NCI-H1694 treated with DMSO at 0.1 percent for 48 hours (cell line): ENCODE data around the gene PRUNE2.
"Not testable (repeated sequence)": the region's sequence is repeated elsewhere in the genome, so short reads cannot be mapped to it uniquely, and the experiment has no call there.

ENCODE experiments used
- DNase-seq: peaks from one replicate; lab custom pipeline; 2025; lab: John Stamatoyannopoulos, UW

The PRUNE2 gene

DNA sequence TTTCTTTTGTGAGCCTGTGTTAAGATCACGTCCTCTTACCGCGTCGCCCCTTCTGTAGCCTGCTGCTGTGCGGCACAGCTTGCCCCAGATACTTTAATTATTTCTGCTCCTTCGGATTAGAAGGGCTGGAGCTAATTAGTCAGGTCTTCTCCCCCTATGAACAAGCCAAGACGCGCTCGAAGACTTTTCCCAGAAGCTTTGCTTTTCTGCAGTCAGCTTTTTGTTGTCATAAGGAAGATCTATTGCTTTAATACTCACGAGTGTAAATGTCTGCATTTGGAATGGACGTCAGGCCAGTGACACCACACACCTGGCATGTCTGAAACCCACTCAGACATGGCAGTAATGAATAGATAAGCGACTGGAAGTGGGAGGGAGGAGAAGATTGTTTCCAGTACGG is 37.0 kb downstream of the PRUNE2 start:
- DNase-seq = no peak

DNA sequence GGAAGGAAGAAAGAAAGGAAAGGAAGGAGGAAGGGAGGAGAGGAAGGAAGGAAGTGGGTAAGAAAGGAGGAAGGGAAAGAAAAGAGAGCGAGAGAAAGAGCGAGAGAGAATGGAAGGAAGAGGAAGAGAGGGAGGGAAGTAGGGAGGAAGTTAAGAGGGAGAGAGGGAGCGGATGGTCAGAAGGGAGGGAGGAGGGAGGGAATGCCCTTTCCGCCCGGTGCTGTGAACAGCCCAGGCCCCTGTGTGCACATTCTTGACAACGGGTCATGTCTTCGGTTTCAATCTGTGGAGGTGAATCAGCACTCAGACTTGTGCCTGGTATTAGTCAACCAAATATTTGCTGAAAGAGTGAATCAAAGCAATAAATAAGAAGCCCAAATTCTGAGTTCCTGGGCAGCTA is 39.2 kb downstream of the PRUNE2 start:
- no peak for DNase-seq

DNA sequence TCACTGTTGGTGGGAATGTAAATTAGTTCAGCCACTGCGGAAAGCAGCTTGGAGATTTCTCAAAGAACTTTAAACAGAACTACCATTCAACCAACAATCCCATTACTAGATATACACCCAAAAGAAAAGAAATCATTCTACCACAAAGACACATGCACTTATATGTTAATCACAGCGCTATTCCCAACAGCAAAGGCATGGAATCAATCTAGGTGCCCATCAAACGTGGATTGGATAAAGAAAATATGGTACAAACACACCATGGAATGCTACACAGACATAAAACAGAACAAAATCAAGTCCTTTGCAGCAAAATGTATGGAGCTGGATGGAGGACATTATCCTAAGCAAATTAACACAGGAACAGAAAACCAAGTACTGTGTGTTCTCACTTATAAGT is 42.1 kb downstream of the PRUNE2 start:
- no peak for DNase-seq

DNA sequence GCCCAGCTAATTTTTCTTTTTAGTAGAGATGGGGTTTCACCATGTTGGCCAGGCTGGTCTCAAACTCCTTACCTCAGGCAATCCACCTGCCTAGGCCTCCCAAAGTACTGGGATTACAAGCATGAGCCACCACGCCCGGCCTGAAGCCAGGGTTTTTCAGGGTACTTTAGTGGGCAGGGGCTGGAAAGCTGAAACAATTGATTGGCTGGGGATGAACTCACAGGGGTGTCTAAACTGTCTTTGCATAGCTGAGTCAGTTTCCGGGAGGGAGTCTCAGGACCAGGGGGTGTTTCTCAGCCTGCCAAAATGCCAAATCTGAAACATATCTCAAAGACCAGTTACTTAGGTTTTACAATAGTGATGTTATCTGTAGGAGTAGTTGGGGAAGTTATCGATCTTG is 46.1 kb downstream of the PRUNE2 start:
- no peak for DNase-seq

DNA sequence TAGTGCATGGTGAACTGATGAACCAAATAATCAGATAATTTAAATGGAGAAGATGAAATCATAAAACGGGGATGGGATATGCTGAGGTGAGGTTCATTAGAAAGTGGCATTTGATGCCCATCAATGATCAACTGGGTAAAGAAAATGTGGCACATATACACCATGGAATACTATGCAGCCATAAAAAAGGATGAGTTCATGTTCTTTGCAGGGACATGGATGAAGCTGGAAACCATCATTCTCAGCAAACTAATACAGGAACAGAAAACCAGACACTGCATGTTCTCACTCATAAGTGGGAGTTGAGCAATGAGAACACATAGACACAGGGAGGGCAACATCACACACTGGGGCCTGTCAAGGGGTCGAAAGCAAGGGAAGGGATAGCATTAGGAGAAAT is 47.7 kb downstream of the PRUNE2 start:
- not testable (repeated sequence) for DNase-seq

DNA sequence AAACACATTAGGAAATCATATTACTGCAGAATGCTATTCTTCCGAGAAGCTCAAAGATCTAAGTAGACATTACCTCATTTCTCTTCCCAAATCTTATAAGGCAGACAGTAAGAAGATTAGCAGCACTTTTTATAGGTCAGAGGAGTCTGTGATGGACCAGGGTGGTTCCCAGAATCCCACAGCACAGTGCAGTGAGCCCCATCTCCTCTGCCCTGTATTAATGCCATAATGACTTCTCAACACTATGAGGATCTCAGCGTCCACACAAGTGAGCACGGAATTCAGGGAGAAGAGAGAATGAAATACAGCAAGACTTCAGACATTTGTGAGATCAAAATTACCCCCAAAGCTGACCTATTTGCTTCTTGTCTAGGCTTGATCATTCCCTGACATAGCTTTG is 49.9 kb downstream of the PRUNE2 start:
- no peak for DNase-seq

DNA sequence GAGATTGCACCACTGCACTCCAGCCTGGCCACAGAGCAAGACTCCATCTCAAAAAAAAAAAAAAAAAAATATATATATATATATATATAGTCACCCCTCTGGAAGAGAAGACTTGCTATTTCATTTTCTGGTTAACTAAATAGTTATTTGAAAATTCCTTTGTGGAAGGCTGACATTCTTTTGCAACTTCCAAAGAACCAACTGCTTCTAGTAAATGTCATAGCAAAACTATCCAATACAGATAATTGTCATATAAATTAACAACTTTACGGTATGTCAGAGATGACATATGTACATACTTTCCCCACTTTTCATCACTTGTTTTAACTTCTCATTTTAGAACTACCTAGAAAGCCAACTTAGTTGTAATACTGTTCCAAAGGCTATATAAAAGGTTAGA is 50.9 kb downstream of the PRUNE2 start:
- no peak for DNase-seq

DNA sequence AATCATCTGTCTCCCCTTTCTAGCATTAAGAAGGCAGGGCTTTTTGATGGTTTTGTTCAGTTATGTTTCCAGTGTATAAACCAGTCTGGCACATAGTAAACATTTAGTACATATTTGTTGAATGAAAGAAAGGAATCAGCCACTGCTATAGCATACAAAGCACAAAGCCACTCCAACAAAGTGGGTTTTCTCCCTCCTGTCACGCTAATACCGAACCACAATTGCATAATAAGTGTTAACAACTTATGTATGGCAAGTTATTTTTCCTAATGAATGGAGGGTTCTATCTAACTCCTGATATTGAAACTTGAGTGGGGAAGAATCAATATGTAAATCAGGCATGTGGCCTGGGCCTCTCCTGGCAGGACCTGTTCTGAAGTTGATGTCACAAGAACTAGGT is 53.9 kb downstream of the PRUNE2 start:
- no peak for DNase-seq

DNA sequence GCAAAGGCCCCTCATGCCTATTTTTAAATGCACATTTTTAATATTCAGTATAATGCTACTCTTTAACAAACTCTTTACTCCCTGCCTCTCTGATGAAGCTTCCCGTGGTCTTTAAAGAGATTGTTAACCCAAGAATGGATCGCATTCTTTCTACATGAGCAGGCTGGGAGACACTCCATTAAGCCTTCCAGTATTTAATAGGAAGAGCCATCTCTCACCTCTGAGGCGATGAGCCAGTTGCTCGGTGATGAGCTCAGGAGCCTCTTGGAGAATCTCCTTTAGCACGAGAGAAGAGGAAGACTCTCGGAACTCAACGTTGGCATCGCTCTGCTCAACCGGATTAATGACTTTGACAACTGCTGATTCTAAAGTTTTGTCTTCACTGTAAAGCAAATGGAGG is 59.6 kb downstream of the PRUNE2 start:
- no peak for DNase-seq

DNA sequence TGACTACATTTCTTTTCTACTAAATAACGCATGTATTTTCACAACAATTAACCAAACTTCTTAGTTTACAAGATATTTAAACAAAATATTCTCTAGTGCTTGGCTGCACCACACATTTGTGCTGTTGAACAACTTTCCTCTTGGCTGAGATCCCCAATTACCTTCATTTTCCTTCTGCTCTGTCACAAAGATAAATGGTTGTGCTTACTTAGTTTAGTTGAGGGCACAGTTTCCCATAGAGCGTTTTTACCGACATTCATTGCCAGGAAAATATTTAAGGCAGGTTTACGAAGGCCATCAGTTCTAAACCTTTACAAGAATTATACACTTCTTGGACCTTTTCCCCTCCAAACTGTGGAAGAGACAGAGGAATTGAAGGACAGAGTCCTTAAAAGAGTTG is 60.7 kb downstream of the PRUNE2 start:
- no peak for DNase-seq

DNA sequence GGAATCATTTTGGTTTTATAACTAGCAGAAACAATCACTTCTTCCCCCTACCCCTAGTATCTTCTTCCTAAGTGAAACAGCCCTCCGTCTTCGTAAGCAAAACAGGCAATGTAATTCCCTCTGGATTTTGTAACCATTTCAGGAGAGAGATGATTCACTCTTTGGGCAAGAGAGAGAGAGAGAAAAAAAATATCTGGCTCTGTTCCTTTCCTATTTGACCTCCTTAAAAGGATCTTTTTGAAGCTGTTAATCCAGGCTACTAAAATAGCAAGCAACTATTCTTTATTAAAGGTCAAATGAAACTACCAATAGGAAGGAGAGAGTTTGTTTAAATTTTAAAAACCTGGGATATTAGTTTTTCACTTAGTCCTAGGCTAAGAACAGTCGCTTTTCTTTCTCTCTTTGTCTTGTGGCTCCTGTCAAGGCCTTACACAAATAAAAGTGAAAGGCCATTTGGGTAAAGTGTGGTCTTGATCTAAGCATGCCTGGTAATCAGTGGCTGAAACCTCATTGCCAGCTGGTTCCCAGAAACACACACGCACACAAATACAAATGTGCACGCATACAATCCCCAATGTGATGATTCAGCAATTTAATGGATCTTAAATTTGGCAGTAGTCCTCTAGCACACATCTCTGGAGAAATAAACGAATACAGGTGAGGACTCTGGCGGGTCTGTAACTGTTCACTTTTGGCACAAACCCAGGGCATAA is 70.2 kb downstream of the PRUNE2 start:
- DNase-seq = no peak

DNA sequence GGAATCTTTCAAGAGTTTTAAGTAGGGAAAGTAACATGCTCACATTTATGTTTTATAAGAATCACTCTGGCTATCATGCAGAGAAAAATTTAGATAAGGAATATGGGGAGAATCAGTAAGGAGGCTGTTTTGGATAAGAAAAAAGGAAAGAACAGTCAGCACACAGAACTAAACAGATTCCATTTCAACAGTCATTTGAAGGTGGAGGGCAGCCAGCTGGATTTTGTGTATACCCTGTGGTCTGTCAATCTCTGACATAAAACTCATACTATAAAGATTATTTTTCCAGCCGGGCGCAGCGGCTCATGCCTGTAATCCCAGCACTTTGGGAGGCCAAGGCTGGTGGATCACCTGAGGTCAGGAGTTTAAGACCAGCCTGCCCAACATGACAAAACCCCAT is 77.5 kb downstream of the PRUNE2 start:
- no peak for DNase-seq

DNA sequence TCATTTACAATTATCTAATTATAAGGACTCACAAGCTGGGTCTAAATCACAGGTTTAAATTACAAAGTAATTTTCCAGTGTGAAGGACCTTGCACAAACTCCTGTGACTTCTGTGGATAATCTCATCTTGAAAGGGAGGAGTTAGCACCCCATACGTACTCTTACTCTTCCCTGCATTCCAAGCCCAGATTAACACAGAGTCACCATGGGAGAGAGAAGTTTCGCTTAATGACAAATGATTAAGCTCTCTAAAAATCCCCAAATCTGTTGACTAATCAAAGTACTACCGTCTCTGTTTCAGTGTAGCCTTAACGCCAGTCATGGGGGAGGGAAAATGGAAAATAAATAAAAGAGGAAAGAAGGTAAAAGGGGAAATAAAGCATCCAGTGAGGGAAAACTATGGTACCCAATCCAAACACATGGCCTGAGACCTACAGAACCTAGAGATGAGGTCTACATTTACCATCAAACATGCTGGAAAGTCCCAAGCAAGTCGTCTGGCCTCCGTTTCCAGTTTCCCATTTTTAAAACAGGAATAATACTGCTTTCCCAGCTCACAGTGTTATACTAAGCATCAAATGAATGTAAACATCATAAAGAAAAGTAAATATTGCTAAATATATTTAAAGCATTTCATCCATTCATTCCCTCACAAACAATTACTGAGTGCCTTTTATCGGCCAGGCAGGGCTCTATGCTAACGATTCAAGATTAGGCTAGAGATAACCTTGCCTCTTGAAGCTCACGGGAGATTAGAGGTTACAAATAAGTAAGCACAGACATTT is 78.4 kb downstream of the PRUNE2 start:
- no peak for DNase-seq

DNA sequence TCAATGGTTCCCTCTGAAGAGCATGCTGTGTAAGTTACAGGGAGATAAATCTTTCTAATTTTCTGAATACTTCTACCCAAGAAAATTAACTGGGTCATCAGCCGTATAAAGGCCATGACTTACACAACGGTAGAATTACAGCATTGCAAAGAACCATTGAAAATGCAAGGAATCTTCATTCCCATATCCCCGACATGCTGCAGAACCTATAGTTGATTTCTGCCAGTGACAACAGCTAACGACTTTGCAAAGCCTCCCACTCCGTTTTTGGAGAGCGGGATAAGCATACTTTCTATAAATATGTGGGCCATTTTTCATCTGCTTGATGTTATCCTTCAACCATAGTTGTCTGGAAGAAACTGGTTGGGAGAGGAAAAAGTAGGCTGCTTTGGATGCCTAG is 85.5 kb downstream of the PRUNE2 start:
- DNase-seq = no peak

DNA sequence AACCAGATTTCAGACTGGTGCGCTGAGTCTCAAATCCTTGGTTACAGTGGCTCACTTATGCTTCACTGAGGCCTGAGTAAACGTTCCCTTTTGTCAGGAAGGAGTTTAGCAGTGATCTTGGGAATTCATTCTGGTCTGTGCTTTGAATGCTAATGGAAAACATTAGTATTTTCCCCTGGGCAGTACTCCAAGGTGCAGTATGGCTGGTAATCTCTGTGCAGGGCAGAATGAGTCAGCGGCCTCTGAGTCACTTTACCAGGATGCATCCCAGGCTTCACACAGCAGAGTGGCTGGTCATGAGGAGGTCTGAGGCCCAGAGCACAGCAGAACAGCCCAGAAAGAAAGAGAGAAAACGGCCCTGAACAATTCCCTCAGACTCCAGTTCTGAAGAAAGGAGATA is 87.6 kb downstream of the PRUNE2 start:
- no peak for DNase-seq

DNA sequence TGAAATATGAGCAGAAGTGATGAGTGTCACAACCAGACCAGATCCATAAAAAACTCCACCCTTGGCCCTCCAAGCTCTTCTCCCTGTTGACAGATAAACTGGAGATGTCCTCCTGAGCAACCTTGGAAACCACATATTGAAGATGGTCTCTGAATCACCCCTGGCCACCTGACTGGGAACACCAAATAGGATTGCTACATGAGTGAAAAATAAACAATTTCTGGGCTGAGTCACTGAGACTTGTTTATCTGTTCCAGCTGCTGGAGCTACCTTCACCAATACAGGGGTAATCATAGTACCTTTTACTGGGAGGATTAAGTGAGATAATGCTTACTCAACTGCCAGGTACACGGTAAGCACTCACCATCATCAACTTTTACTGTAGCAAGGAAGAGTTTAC is 88.4 kb downstream of the PRUNE2 start:
- no peak for DNase-seq

DNA sequence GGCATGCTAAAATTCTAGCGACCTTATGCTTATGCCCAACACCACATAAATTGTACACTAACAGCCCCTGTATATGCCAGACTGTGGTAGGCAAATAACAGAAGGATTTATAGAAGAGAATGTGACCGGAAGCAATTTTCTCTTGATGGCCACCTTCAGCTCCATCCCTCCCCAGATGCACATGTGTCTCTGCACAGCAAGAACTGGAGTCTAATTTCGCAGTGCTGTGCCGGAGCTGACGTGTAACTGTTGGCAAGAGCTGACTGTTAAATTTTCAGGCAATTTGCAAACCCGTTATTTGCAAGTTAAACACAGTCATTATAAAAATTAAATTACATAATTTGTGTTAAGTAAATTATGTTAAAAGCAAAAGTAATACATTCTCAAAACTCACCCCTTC is 93.3 kb downstream of the PRUNE2 start:
- no peak for DNase-seq

DNA sequence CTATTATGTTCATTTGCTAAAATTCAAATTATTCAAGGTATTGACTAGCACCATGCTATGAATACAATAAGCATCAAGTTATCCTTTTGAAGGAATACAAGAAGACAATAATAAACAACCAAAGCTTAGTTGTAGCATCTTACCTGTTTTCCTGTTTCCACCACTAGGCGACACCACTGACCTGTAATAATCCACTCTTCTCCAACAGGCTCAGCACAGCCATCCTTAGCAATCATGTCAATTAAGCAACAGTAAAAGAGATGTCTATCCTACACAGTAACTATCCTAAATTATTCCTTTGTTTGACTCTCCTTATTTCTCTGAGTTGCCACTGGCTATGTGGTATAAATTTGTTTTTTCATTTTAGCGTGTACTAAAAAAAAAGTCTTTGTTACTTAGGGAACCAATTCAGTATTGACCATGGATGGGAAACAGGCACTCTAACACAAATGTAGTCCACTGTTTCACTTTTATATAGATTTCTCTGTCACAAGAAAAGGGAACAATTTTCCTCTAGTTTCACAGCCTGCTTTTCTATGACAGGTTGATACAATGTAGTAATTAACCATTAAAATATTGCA is 95.4 kb downstream of the PRUNE2 start:
- no peak for DNase-seq

DNA sequence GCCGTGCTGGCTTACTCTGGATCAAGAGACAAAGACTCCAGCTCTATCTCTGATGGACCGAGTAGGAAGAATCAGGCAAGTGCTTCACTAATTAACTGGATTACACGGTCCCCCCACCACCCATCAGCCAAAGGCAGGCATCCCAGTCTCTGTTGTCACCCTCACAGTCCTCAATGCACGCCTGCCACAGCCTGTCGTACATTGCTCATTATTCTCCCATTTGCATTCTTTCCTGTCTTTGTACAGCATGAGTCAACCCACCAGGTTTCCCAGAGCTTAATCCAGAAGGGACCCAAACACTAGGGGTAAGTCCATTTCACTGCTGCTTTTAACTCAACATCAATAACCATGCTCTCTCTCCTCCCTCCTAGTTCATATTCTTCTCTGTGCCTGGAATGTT is 97.3 kb downstream of the PRUNE2 start:
- no peak for DNase-seq

DNA sequence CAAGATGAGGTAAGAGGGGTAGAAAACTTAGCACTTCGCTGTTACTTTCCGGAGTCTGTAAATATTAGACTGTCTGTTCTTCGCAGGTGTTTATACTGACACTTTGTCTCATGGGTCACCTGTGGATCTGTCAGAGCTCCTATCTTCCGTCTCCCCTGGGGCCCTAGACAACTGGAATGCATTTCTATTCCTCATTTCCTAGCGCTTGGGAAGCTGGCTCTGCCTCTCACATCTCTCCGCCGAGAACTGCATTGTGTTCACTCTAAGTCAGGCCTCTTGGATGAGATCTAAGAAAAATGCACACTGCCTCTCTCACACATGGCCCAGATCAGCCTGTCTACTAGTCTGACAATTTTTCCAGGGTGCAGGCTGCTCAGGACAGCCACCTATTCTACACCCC is 102.2 kb downstream of the PRUNE2 start:
- DNase-seq = no peak

DNA sequence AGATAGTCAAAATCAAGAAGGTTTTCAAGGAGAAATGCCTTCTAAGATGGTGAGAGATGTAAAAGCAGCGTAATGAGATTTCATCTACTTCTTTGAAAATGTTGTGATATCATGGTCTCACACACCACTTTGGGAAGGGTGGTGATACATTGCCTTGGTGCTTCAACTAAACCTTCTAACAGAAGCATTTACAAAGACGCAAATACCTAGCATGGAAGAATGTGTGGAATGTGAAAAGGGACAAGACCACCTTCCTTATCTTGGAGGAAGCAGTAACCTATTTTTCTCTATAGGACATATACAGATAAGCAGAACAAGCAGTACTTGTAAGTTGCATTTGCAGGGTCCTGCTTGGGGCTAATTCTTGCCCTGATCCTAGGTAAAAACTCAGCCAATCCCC is 102.8 kb downstream of the PRUNE2 start:
- DNase-seq = no peak

DNA sequence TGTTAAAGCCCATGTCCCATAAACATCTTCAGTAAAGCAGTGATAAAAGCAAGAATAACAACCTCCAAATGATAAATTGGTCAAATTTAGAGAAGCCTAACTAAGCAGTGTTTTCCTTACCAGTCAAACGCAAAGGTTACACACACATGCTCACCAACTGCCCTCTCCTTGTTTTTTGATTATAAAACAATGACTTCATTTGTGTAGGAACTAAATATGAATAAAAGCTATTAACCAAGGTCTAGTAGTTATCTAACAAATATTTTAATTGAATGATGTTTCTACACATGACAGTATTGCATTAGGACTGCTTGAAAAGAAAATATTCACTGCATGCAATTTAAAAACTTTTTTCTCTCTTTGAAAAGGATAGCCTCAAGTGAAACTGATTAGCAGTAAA is 105.0 kb downstream of the PRUNE2 start:
- DNase-seq = no peak

DNA sequence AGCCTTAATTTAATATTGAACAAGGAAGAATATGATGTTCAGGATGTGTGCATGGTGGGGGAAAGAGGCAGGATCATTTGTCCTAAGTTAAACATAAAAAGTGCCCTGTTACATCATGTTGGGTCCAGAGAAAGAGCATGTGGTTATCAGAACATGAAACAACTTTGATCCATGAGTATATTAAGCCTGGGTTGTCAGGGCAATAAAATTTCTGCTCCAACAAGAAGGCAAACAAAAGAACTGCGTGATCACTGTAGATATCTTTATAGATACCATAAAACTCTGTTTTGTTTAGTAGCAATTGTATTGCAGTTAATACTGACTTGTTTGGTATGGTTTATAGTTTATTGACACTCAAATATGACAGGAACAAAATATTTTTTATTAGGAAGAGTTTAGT is 106.4 kb downstream of the PRUNE2 start:
- DNase-seq = no peak

DNA sequence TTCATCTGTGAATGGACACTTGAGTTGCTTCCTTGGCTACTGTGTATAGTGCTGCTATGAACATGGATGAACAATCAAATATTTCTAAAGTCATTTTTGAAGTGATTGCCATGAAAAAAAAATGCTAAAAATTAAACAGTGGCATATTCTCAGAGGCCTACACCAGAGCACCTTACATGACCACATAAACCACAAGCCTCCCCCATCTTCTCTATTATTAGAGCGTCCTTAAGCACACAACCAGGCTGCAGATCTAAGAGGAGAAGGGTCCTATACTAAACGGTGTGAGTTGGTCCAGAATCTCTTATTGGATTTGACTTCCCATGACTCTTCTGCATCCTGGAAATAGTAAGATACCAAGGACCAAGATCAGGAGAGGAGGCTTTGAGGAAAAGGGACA is 107.4 kb downstream of the PRUNE2 start:
- no peak for DNase-seq
